K562 treated with DMSO at 1 percent for 4 hours (cell line): ENCODE results near the gene MRPL30. TPM values are rescaled to one million over a fixed set of nuclear protein-coding genes. Genes with fewer than 3 reads are reported as not detected.

Experiments used
- total RNA-seq: library from RNA; unstranded; fragments of 300-600 nt; gene quantifications from 2 replicates; pipeline ENCODE4 v1.2.3, GENCODE V29; 2022; ENCODE audit not compliant: insufficient read depth

The MRPL30 gene
- 26.5 and 27.9 TPM in 2 replicates for total RNA-seq

GRCh38 chr2:99180755-99181623 is at the start of gene MRPL30, which contains the start of gene MITD1:
MRPL30 (plus strand) TSS chr2:99181184; CDS start chr2:99186204, 5,020 bp downstream.
MITD1 (minus strand) TSS chr2:99181058; CDS start chr2:99180981, 77 bp downstream.

GRCh38 chr2:99141110-99142108 is 39.6 kb upstream of the MRPL30 start, which contains the start of gene C2orf15:
C2orf15 (plus strand) TSS chr2:99141707; CDS start chr2:99150559, 8,852 bp downstream.

GRCh38 chr2:99154643-99155536 is 26.1 kb upstream of the MRPL30 start, which contains the start of the genes LIPT1 and TSGA10:
LIPT1 (plus strand) TSS chr2:99154967; CDS start chr2:99161958, 6,991 bp downstream.
TSGA10 (minus strand) TSS chr2:99154942; CDS start chr2:99109439, 45,503 bp downstream.

Other genes starting within 250 kb of the MRPL30 start
- not detected in 2 replicates for gene CRACDL, start 245.0 kb upstream of the MRPL30 start, total RNA-seq
- not detected in 2 replicates for gene C2orf15, start 39.5 kb upstream of the MRPL30 start, total RNA-seq
- 0.56 TPM in 1 of 2 replicates, not detected in the other for gene TSGA10, start 26.2 kb upstream of the MRPL30 start, total RNA-seq
- 2.5 and 5.9 TPM in 2 replicates for gene LIPT1, start 26.2 kb upstream of the MRPL30 start, total RNA-seq
- 20.0 and 20.3 TPM in 2 replicates for gene MITD1, start 126 bp upstream of the MRPL30 start, total RNA-seq
- gene LYG2, start 74.5 kb downstream of the MRPL30 start, total RNA-seq = 1.3 TPM in 1 of 2 replicates, not detected in the other
- gene LYG1, start 120.0 kb downstream of the MRPL30 start, total RNA-seq = 1.8 and 2.0 TPM in 2 replicates
- gene TXNDC9, start 155.1 kb downstream of the MRPL30 start, total RNA-seq = 17.0 and 21.2 TPM in 2 replicates
- gene EIF5B, start 156.2 kb downstream of the MRPL30 start, total RNA-seq = 29.1 and 32.9 TPM in 2 replicates